Measurements from ENCODE around the gene ANKRD33B. TPM values are rescaled to one million over a fixed set of nuclear protein-coding genes. Genes with fewer than 3 reads are reported as not detected.

ANKRD33B gene
- total RNA-seq, 1 experiment from 2014 or later, result 3.1 TPM

GRCh38 chr5:10538103-10538788 lies 25.6 kb upstream of the ANKRD33B start:
- no peaks in the 10 kb centered on the region for H3K9me3 Mint-ChIP-seq (ENCODE audit: unreplicated experiment)
- H3K27ac Mint-ChIP-seq (ENCODE audit: low read depth, unreplicated experiment), result no peak overlapping the region
- intact Hi-C loops (cut with micrococcal nuclease), result no loop called here
- H3K36me3 Mint-ChIP-seq (ENCODE audit: insufficient read depth, unreplicated experiment), result no peaks in the 10 kb centered on the region
- TF ChIP-seq, protein P1, sequence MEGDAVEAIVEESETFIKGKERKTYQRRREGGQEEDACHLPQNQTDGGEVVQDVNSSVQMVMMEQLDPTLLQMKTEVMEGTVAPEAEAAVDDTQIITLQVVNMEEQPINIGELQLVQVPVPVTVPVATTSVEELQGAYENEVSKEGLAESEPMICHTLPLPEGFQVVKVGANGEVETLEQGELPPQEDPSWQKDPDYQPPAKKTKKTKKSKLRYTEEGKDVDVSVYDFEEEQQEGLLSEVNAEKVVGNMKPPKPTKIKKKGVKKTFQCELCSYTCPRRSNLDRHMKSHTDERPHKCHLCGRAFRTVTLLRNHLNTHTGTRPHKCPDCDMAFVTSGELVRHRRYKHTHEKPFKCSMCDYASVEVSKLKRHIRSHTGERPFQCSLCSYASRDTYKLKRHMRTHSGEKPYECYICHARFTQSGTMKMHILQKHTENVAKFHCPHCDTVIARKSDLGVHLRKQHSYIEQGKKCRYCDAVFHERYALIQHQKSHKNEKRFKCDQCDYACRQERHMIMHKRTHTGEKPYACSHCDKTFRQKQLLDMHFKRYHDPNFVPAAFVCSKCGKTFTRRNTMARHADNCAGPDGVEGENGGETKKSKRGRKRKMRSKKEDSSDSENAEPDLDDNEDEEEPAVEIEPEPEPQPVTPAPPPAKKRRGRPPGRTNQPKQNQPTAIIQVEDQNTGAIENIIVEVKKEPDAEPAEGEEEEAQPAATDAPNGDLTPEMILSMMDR (IDR thresholded peaks at IDR 0.05; ENCODE audit: unreplicated experiment), result no peak
- no peaks in the 10 kb centered on the region for H3K27me3 Mint-ChIP-seq (ENCODE audit: insufficient read depth, unreplicated experiment)
- H3K4me1 Mint-ChIP-seq (ENCODE audit: insufficient read depth, unreplicated experiment), result peaks cover 6% of the 10 kb centered on the region
- H3K4me3 Mint-ChIP-seq (ENCODE audit: unreplicated experiment), result no peak overlapping the region
- DNase-seq (ENCODE audit: unreplicated experiment), result no peak
- ChIA-PET CTCF (interaction anchor here (2.1 kb wide), 1 partner anchor 10 kb away, joined by 9 read pairs; no protein-coding TSS in a partner anchor), POLR2A (interaction anchor here (1.1 kb wide), 1 partner anchor 13 kb away, joined by 3 read pairs; no protein-coding TSS in a partner anchor)
- BruUV-seq (replicated peaks), result no TSS peak

- Mint-ChIP-seq H3K36me3 (ENCODE audit: insufficient read depth, unreplicated experiment) (no peaks in the 10 kb centered on the region), H3K4me1 (ENCODE audit: insufficient read depth, unreplicated experiment) (peaks cover 6% of the 10 kb centered on the region), H3K4me3 (ENCODE audit: unreplicated experiment) (no peak overlapping the region), H3K27me3 (ENCODE audit: insufficient read depth, unreplicated experiment) (no peaks in the 10 kb centered on the region), H3K9me3 (ENCODE audit: unreplicated experiment) (no peaks in the 10 kb centered on the region), H3K27ac (ENCODE audit: low read depth, unreplicated experiment) (no peak overlapping the region)
- no peak for DNase-seq (ENCODE audit: unreplicated experiment)
- no TSS peak for BruUV-seq (replicated peaks)
- ChIA-PET POLR2A (no interaction called here), CTCF (interaction anchor here (2.1 kb wide), 1 partner anchor 11 kb away, joined by 9 read pairs; no protein-coding TSS in a partner anchor)
- intact Hi-C loops (cut with micrococcal nuclease), result no loop called here
- TF ChIP-seq, protein P1 (IDR thresholded peaks at IDR 0.05; ENCODE audit: unreplicated experiment), result no peak
Measured at GRCh38 chr5:10538789-10539686, 24.8 kb upstream of the ANKRD33B start.

DNA sequence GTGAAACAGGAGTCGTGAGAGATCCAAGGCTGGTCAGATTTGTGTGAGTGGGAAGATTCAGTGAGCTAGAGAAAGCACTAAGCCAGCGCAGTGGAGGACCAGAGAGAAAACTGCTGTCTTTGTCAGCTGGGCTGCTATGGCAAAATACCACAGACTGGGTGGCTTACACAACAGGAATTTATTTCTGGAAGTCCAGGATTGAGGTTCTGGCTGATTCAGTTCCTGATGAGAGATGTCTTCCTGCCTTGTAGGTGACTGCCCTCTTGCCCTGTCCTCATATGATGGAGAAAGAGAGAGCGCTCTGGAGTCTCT lies 24.2 kb upstream of the ANKRD33B start:
- DNase-seq (ENCODE audit: unreplicated experiment), result no peak
- Mint-ChIP-seq H3K9me3 (ENCODE audit: unreplicated experiment) (no peaks in the 10 kb centered on the region), H3K4me1 (ENCODE audit: insufficient read depth, unreplicated experiment) (peaks cover 6% of the 10 kb centered on the region), H3K27ac (ENCODE audit: low read depth, unreplicated experiment) (no peak overlapping the region), H3K4me3 (ENCODE audit: unreplicated experiment) (no peak overlapping the region), H3K27me3 (ENCODE audit: insufficient read depth, unreplicated experiment) (no peaks in the 10 kb centered on the region), H3K36me3 (ENCODE audit: insufficient read depth, unreplicated experiment) (no peaks in the 10 kb centered on the region)
- TF ChIP-seq, protein P1 (IDR thresholded peaks at IDR 0.05; ENCODE audit: unreplicated experiment), result no peak
- BruUV-seq (replicated peaks), result no TSS peak
- intact Hi-C loops (cut with micrococcal nuclease), result no loop called here
- ChIA-PET CTCF (interaction anchor here (2.1 kb wide), 1 partner anchor 11 kb away, joined by 9 read pairs; no protein-coding TSS in a partner anchor), POLR2A (no interaction called here)

- Mint-ChIP-seq H3K27me3 (ENCODE audit: insufficient read depth, unreplicated experiment) (no peaks in the 10 kb centered on the region), H3K4me1 (ENCODE audit: insufficient read depth, unreplicated experiment) (peaks cover 6% of the 10 kb centered on the region), H3K4me3 (ENCODE audit: unreplicated experiment) (no peak overlapping the region), H3K36me3 (ENCODE audit: insufficient read depth, unreplicated experiment) (no peaks in the 10 kb centered on the region), H3K27ac (ENCODE audit: low read depth, unreplicated experiment) (no peak overlapping the region), H3K9me3 (ENCODE audit: unreplicated experiment) (no peaks in the 10 kb centered on the region)
- POLR2A ChIA-PET, result no interaction called here
- DNase-seq (ENCODE audit: unreplicated experiment), result no peak
- TF ChIP-seq, protein P1 (IDR thresholded peaks at IDR 0.05; ENCODE audit: unreplicated experiment), result no peak
- intact Hi-C loops (cut with micrococcal nuclease), result no loop called here
- CTCF ChIA-PET, result interaction anchor here (2.1 kb wide), 1 partner anchor 12 kb away, joined by 9 read pairs; no protein-coding TSS in a partner anchor
- no TSS peak for BruUV-seq (replicated peaks)
Measured at GRCh38 chr5:10540036-10540544, 23.8 kb upstream of the ANKRD33B start.
